NCI-H748 (cell line): ENCODE data around the gene GPT2.
"Not testable (repeated sequence)": the region's sequence is repeated elsewhere in the genome, so short reads cannot be mapped to it uniquely, and the experiment has no call there.

ENCODE experiments used
- DNase-seq: peaks from one replicate; lab custom pipeline; 2025; ENCODE audit not compliant: unreplicated experiment; lab: John Stamatoyannopoulos, UW

GPT2 gene

DNA sequence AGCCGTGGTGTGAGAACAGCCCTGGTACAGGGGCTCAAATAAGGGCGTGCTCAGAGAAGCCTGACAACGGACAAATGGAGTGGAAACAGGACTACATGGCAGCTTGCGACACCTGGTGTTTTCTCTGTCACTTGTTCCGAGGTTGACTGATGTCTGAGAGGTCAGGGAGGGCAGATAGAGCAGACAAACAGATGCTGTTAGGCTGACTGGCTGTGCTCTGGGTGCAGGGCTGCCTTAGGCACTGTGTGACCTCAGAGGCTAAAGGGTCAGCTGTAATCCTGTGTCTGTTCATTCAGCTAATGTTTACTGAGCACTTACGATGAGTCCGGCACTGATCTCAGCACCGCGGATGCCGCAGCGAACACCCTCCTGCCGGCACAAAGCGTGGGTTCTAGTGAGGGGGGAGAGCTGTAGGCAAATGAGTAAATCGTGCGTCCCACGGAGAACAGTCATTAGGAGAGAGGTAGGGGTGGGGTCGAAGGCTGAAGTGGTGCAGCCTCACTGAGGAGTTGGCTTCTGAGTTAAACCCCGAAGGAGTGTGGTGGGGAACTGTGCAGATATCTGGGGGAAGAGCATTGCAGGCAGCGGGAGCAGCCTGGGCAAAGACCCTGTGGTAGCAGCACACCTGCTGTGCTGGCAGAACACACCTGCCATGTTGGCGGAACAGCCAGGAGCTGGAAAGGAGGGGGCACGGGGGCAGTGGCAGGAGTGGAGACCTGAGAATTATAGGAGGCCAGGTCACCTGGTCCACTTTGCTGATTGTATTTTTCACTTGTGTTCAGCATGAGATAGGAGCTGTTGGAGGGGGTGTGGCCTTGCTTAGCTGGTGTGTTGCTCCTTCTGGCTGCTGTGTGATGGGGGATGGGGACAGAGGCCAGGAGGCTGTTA lies 35.0 kb downstream of the GPT2 start:
- DNase-seq = peak; percentile 44

DNA sequence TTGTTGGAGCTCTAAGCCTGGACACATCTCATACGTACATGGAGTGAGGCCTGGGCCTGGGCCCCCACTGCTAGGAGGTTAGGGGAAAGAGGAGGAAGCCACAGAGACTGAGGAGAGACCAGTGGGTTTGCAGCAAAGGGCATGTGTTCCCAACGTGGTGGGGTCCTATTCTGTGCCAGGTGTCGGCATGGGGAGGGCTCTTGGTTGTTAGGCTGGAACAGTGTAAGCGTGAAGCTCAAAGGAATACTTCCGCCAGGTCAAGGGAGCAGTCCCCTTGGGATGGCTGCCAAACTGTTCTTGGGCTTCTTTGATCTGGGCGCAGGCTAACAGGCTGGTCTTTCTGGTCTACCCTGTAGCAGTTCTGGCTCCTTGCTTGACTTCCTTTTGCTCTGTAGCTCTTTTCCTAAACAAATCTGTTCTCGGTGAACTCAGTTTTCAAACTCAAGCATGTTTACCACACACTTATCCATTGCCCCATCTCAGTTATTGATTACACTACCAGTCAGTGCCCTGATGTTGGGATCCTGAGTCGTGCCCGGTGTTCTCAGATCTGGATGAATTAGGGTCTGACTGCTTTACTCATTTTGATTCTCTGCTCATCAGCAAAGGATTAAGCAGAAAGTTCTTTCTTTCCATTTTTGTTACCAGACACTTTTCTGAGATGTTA lies 36.4 kb downstream of the GPT2 start:
- DNase-seq = no peak

DNA sequence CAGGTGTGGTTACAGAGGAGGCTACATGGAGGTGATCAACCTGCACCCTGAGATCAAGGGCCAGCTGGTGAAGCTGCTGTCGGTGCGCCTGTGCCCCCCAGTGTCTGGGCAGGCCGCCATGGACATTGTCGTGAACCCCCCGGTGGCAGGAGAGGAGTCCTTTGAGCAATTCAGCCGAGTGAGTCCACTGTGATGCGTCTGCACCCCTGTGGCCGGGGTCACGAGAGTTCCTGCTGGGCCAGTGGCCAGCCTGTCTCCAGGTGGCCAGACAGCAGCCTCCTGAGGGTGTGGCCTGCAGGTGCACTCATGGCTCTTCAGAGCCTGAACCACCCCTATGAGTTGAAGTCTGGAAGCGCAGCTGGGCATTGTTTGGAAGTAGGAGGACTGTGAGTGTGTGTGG lies 38.1 kb downstream of the GPT2 start:
- no peak for DNase-seq

DNA sequence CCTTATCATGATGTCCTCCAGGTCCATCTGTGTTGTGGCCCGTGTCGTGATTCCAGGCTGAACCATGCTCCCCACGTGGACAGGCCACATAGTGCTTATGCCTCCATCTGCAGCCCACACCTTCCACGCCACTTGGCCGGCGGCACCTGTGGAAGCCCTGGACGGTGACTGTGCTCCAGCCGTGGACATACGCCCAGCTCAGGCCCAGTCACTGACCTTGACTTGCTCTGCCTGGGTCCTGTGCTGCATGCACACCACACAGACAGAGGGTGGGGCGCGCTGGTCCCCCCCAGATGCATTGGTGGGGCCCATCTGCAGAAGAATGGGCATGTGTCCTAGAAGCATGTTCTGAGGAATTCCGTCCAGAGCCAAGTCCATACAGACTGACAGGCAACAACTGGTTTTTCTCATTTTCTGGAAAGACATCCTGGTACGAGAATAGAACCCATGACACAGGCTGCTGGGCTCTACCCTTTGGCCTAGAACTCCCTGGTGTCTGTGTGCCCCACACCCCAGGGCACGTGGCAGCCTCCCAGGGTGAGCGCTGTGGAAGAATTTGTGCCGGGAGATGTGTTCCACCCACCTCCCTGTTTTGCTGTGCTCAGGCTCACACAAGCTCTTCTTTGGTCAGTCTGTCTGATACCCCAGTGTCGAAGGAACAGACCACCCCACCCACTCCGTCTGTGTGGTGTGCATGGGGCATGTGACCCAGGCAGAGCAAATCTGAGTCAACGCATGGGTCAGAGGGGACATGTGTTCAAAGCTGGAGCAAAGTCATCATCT lies 39.5 kb downstream of the GPT2 start:
- no peak for DNase-seq

DNA sequence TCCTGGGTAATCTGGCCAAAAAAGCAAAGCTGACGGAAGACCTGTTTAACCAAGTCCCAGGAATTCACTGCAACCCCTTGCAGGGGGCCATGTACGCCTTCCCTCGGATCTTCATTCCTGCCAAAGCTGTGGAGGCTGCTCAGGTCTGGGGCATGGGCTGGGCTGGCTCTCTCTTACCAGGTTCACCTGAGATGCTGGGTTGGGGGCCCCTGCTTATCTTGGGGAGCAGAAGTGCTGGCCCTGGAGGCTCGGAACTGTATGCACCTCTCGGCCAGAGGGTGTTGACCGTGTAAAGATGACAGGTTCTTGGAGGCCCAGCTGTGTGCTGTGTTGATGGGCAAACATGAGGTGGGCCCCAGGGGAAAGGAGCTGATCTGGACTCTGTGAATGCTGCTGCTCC lies 40.2 kb downstream of the GPT2 start:
- DNase-seq = no peak

DNA sequence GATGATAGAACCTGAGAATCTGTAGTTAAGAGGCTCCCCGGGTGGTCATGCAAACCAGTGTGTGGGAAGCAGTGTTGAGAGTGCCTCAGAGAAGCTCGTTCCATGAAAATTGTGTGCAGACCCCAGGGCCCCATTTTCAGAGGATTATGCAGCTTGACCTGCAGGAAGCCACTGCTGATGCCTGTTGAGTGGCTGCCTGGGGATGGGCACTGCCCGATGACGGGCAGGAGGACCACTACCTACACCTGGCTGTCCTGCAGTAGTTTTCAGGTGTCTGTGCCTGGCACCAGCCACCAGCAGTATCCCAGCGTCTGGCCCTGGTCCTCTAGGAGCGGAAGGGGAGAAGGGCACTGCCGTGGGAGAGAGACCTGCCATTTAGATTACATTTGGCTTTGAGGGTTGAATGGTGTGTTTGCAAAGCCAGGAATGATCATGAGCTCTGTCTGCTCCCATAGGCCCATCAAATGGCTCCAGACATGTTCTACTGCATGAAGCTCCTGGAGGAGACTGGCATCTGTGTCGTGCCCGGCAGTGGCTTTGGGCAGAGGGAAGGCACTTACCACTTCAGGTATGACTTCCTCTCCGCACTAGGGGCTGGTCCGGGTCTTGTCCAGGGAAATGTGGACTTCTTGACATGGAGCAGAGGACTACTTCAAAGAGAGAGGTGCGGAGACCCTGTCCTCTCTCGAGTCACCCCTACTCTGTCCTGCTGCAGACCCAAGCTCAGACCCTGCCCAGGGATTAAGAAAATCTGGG lies 42.5 kb downstream of the GPT2 start:
- no peak for DNase-seq

DNA sequence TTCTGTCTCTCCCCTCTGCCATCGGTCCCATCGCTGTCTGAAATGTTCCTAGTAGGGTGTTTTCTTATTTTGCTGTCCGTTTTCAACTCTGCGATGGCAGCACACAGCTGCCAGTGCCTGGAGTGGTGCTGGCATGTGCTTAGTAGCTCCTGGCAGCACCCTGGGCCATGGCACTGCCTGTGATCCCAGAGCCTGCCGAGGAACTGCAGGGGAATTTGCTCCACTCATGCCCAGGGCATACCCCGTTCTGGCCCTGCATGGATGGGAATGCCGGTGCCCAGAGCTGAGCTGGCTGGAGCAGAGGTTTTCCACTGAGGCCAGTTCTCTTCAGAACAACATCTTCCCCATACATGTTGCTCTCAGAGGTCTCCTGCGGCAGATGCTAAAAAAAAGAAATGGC lies 43.1 kb downstream of the GPT2 start:
- no peak for DNase-seq

DNA sequence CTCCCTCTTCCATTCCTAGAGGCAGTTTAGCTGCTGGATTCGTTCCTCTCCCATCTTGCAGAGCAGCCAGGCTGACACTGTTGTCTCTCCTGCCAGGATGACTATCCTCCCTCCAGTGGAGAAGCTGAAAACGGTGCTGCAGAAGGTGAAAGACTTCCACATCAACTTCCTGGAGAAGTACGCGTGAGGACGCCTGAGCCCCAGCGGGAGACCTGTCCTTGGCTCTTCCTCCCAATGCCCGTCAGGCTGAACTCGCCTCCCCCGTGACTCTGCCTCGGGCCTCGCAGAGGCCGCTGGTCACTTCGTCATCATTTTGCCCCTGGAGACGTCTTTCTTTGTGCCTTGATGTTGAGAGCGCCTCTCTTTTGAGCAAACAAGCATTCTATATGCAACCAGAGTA lies 44.6 kb downstream of the GPT2 start:
- DNase-seq = no peak

DNA sequence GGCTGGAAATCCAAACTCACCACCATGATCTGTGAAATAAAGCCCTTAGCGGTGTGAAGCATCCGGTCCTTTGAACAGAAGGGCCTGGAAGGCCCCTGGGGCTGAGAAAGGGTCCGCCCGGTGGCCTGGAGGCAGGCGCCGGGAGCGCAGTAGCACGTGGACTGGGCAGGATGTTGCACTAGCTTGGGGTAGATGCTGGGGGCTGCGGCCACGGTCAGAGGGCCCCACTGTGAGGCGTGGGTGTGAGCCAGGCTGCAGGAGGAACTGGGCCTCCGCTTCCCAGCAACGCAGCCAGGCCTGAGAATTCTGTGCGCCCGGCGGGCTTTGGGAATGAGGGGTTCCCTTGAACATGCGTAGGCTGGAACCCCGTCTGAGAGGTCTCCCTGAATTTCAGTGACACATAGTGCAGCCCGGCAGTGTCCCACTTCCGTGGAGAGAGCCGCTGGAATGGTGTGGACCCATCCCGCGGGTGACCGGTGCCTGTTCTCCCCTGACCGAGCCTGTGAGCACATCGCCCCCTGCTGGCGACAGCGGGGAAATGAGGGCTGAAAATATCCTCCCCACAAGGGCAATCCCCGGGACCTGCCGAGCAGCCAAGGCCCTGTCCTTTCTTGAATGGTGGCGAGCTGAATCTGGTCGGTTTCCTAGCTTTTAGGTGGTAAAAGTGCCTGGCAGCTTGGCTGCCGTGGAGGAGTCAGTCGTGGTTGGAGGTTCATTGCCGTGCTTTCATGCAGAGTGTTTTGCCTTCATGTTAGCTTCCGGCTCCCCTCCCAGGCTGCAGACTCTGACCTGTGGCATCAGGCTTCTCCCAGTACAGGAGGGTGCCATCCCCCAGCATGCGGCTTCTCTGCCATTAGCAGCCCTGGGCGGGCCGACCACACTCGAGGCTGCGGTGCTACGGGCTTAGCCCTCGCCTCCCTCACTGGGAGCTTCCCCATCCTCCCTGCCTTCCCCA lies 45.5 kb downstream of the GPT2 start:
- DNase-seq = peak; percentile 13

DNA sequence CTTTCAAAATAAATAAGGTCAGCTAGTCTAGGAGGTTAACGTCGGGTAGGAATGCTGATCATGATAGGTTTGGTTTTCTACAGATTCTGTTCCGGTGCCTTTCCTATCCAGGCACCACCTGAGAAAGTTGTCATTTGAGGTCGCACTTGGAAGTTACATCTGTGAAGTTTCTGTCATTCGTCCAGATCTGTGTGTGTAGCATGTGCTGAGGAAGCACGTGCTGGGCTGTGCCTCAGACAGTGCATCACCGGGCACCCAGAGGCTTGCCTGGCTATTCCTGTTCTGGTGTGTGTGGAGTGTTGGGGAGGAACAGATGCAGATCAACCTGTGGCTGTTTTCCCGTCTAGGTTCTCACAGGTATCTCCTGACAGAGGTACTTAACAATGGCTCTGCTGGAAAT lies 46.7 kb downstream of the GPT2 start:
- DNase-seq = no peak

DNA sequence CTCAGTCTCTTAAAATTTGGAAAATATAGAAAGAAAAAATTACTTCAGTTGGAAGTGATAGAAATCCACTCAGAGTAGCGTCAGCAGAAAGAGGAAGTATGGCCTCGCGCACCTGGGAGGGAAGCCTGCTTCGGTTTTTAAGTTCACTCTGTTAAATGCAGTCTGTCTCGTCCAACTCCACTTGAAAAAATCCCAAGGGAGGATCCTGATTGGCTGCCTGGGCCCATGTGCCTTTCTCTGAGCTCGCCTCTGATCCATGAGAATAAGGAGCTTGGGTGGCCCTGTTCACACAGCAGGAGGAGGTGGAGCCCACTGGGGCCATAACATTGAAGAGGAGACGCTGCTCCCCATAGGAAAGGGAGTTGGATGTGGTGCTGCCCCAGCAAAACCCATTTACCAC lies 48.6 kb downstream of the GPT2 start:
- DNase-seq = no peak

DNA sequence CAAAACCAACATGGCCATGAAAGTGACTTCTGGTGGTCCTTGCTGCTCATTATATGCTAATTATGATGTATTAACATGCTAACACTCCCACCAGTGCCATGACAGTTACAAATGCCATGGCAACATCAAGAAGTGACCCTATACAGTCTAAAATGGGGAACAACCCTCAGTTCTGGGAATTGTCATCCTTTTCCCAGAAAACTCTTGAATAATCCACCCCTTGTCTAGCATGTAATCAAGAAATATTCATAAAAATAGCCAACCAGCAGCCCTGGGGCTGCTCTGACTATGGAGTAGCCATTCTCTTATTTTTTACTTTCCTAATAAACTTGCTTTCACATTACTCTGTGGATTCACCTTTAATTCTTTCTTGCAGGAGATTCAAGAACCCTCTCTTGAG lies 53.4 kb downstream of the GPT2 start:
- DNase-seq = no peak

DNA sequence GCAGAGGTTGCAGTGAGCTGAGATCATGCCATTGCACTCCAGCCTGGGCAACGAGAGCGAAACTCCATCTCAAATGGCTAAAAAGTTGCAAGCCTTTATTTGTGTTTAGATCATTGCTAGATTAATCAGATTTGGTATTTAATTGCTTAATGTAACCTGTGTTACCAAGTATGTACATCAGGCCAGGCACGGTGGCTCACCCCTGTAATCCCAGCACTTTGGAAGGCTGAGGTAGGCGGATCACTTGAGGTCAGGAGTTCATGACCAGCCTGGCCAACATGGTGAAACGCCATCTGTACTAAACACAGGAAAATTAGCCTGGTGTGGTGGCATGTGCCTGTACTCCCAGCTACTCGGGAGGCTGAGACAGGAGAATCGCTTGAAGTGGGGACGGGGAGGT lies 60.6 kb downstream of the GPT2 start:
- DNase-seq = not testable (repeated sequence)

DNA sequence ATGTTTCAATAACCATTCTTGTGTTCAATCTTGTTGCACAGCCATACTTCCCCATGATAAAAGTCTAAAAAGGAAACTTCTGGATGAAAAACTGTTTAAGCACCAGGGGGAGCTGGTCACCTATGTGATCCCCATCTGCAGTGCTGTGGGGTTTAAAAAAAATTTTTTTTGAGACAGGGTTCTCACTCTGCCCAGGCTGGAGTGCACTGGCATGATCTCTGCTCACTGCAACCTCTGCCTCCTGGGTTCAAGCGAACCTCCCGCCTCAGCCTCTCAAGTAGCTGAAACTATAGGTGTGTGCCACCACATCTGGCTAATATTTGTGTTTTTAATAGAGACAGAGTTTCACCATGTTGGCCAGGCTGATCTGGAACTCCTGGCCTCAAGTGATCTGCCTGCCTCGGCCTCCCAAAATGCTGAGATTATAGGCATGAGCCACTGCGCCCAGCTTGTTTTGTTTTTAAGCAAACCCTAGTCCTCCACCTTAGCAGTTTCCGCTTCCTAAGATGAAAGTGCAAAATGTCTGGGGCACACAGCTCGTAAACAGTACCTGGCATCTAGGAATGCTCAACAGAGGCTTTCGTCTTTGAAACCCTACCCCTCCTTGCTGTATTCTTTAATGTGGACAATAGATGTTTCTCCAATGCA lies 63.9 kb downstream of the GPT2 start:
- DNase-seq = peak; percentile 24

DNA sequence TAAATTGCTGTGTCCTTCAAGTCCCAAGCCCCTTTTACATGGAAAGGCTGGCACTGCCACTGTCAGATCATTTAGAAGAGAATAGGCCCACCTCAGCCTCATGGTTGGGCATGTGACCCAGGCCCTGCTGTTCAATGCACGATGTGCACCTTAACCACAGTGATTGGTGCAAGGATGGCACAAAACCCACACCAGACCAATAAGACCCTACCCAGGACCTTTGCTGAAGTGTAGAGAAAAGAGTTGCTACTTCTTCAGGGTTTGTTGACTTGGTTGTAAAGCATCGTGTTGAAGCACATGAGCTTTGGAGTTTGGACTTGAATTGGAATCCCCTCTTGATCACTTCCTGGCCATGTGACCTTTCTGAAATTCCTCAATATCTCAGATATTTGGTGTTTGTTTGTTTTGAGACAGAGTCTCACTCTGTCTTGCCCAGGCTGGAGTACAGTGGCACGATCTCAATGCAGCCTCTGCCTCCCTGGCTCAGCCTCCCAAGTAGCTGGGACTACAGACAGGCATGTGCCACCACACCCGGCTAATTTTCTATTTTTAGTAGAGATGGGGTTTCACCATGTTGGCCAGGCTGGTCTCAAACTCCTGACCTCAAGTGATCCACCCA lies 64.5 kb downstream of the GPT2 start:
- DNase-seq = no peak

DNA sequence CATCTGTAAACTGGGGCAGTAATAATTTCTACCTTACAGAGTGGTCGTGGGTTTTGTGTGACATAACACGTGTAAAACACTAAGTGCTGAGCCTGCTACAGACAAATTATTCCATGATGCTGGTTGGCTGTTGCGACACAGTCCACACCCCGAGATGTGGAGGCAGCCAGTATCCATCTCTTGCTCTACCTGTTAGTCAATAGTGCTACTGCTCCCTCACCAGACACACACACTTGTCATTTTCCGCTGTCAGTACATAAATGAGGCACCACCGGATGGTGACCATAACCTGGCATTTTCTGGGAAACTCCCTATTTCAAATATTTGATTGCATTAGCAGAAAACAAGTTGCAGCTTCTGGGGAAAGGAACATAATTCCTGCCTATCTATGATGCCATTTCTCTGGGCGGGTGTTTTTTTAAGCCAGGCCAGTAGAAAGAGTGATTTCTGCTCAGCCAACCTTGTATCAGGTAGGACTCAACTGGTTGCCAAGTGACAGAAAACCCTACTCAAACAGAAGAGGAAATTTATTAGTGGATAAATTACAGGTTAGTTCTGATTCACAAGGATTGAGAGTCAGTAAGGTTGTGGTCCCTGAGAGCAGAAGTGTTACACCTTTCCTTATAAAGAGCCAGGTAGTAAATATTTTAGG lies 65.2 kb downstream of the GPT2 start:
- peak; percentile 20 for DNase-seq

DNA sequence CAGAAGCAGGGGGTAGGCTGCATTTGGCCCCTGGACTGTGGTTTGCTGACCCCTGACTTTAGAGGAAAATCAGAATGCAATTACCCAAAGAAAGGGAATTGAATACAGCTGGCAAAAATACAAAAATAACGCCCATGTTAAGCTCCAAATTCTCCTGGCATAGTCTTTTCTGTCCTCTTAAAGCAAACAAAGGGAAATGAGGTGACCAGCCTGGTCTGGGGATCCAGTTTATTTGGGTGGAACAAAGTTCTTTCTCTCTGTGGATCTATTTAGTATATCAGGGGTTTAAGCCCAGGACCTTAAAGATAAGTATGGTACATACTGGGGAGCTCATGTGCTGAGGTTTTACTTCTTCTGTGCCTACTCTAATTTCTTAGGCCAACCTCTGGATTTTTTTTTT lies 65.8 kb downstream of the GPT2 start:
- no peak for DNase-seq

DNA sequence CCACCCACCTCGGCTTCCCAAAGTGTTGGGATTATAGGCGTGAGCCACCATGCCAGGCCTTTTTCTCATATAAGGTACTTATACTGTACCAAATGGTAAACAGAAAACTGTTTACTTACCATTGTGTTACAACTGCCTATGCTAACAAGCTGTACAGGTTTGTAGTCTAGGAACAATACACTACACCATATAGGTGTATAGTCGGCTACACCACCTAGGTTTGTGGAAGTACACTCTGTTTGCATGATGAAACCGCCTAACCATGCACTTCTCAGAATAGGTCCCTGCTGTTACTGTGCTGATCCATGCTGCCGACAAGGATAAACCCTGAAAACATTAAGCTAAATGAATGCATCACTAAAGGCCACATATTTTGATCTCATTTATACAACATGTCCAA lies 70.4 kb downstream of the GPT2 start:
- no peak for DNase-seq
